Measurements from ENCODE around the gene FCN3.
"Not testable (repeated sequence)": the region's sequence is repeated elsewhere in the genome, so short reads cannot be mapped to it uniquely, and the experiment has no call there.

Gene FCN3

GRCh38 chr1:27399251-27400025, 24.8 kb upstream of the FCN3 start:
- no peak for DNase-seq (ENCODE audit: low read depth)

DNA sequence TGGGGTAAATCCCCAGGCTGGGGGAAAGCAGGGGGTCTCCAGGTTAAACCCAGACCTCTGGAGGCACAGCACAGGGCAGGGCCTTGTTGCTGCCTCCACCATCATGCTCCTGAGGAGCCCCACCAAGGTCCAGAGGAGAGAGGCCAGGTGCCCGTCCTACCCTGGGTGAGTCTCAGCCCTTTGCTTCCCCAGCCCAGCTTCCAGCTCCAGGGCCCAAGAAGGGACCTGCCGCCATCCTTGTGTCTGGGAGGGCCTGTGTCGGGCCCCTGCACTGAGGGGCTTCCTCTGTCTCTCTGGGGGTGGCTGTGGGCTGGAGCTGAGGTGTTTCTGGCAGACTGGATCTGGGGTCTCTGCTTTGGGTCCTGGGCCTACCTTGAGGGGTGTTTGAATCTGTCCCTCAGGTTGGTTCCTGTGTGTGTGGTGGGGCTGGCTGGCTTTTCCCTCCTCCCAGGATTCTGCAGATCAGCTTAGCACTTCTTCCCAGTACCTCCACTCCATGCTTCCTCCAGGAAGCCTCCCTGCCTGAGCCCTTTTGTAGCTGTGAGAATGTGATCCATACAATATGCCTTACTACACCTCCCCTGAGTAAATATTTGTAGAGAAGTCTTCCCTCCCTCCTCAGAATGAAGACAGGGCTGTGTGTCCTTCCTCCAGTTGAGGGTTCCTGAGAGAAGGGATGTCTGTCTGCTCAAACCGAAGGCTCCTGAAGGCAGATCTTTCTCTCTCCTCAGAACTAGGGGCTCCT, 24.0 kb upstream of the FCN3 start:
- DNase-seq (ENCODE audit: low read depth): no peak

DNA sequence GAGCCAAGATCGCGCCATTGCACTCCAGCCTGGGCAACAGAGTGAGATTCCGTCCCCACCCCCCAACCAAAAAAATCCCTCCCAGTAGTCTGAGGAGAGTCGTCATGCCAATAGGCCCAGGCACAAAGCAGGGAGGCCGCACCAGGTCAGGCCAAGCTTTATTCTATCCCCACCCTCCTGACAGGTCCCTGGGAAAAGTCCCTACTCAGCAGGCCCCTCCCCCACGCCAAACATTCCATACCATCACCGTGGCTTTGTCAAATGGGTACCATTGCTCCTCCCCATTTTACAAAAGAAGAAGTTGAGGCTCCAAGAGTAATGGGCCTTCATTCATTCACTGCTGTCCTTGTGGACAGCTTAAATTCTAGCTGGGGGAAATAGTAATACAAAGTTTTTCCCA, 23.1 kb upstream of the FCN3 start:
- no peak for DNase-seq (ENCODE audit: low read depth)

DNA sequence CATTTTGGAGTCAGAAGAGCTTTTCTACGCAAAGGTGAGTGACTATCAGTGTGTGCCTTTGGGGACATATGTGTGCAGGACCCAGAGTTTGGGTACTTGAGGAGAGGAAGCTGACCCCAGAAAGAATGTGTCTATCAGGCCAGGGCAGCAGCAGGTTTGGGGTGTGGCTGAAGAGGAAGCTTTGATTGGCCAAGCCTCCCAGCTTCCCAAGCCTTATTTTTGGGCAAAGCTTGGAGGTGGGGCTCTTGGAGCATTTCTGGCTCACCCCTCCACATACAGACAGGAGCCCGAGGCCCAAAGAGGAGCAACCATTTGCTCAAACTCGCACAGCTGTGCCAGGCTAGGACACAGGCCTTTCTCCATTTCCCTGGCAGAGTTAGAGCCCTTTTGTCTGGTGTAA, 22.5 kb upstream of the FCN3 start:
- no peak for DNase-seq (ENCODE audit: low read depth)

DNA sequence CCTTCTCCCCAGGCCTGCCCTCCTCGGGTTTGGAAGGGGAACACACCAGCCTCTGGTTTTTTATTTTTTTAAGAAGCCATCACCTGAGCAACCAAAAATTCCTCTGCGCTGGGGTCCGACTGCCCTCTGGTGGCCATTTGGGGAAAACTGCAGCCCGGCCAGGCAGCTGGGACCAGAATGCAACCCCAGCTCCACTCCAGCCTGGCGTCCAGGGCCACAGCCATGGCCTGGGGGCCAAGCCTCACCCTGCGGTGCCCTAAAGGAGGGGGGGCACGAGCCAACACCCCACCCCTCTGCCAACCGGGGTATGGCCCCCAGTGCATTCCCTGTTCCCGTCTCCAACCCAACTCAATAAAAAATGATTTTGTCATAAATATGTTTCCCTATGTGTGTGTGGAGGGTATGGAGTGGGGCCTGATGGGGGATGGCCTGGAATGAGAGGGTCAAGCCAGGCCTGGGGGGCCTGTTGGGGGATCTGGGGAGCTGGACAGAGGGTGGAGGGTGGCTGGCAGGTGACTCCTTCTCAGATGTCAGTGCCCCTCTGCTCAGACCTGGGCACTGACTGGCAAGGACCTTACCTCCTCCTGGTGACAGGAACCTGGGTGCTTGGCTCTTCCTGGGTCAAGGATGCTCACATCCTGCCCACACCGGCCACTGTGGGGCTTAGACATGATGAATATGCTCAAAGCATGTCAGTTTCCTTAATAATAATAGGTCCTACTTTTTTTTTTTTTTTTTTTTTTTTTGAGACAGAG, 21.0 kb upstream of the FCN3 start:
- peak; percentile 46 for DNase-seq (ENCODE audit: low read depth)

- no peak for DNase-seq (ENCODE audit: low read depth)
These were observed 20.3 kb upstream of the FCN3 start for GRCh38 chr1:27394925-27395324.

GRCh38 chr1:27394282-27394658, 19.6 kb upstream of the FCN3 start:
- DNase-seq (ENCODE audit: low read depth): no peak

GRCh38 chr1:27393641-27394281, 19.1 kb upstream of the FCN3 start:
- DNase-seq (ENCODE audit: low read depth): no peak

DNA sequence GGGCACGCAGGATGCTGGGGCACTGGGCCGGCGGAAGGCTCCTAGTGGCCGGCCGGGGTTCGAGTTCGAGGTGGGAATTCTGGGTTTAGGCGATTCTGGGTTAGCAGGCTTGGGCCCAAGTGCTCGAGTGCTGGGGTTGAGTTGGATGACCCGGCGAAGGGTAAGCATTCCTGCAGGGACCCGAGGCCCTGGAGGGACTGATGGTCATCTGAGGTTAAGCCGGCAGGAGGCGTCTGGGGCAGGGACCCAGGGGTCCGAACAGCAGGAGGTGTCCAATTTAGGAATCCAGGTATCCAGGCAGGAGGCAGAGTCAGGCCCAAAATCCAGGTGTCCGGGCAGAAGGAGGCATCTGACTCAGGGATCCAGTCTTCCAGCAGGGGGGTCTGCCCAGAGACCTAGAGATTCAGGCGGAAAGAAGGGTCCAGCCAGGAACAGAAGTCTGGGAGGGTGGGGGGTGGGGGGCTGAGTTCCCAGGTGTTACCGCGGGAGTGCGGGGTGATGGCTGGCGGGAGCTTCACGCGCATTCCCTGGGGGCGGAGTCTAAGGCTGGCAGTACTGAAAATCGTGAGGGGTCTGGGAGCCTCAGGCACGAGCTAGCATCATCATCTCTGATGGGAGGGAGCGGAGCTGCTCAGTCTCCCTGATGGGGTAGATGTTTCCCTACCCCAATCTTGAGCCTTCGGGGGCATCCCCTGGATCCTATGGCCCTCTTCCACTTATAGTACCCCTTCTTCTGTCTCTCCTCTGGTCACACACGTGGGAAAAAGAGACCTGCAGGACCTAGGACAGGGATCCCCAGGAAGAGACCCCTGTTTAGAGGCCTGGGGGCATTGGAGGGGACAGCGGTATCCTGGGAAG, 18.4 kb upstream of the FCN3 start:
- DNase-seq (ENCODE audit: low read depth): no peak

GRCh38 chr1:27392096-27392777, 17.6 kb upstream of the FCN3 start, which contains the start of gene GPR3:
Gene GPR3 (plus strand): TSS chr1:27392622. CDS start chr1:27393799, 1,177 bp downstream.
- peak; percentile 85 for DNase-seq (ENCODE audit: low read depth)

DNA sequence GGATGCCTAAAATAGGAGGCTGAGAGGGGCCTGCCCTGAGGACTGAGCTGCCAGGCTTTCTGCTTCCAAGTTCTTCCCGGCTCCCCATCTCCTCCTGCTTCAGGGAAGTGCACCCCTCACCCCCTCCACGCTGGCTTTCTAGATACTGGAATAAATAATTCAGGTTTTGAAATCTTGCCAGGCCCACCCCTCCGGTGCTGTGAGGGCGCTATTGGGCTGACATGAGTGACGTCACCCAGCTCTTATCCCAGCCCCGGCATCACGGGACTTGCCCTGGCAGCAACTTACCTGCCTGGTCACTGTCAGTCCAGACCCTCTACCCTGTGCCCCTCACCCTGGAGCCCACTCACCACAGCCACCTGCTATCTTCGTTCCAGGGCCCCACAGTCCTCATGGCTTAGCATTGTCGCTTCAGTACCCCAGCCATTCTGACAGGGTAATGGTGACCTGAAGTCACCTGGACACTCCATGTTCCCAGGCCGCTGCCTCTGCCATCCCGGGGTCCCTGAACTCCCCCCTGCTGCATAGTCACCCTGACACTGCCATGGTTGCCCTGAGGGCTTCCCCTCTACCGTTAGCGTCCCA, 17.0 kb upstream of the FCN3 start:
- no peak for DNase-seq (ENCODE audit: low read depth)

DNA sequence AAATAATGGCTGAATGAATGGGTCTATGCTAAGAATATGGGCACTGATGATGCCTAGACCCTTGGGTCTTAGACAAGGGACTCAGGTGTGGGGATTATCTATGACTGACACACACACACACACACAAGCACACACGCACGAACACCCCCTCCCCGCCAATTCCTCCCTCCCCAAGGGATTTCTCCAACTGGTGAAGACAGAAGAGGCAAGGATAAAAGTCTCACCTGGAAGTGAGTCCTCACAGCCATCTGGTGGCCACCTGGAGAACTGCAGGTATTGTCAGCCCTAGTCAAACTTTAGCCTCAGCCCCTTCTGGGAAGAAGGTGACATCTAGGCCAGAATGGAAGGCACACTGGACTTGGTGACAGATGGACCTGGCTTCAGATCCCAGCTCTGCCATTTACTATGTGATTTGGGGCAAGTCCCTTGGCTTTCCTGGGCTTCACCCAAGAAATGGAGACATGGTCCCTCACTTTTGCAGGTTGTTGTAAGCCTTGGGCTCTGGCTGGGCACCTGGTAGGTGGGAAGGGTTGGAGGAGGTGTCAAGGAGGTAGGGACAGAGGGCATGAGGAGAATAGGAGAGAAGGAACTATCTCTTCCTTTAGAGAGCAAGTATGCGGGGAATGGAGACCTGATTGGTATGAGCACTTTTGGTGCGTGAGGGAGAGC, 13.8 kb upstream of the FCN3 start:
- DNase-seq (ENCODE audit: low read depth): no peak

- not testable (repeated sequence) for DNase-seq (ENCODE audit: low read depth)
These were observed 10.2 kb upstream of the FCN3 start for GRCh38 chr1:27384797-27385196.

GRCh38 chr1:27383661-27384060, 9.0 kb upstream of the FCN3 start:
- DNase-seq (ENCODE audit: low read depth): no peak

DNA sequence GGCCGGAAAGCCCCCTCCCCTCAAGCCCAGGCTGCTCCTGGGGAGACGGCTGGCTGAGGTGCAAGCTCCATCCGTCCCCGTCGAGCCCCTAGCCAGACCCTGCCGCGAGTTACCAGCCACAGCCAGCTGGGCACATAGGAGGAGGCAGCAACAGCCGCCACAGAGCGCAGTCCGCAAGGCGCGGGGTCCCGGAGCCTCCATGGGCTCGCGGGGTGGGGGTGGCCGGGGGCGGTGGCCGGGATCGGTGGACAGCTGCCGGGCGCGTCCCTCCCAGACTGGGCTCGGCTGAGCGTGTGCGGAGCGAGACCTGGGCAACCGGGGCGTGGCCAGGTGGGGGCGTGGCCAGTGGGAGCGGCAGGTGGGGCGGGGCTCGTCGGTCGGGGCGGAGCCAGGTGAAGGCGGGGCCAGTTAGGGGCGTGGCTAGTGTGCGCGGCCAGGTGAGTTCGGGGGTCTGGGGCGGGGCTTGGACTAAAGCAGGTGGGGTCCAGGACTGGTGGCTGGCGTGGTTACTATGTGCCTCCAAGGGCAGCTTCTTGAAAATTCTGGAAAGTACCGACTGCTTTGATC, 8.5 kb upstream of the FCN3 start, which contains the start of gene CD164L2:
Gene CD164L2 (minus strand): TSS at position 295 of the 567 bp plus-strand sequence. CDS start 94 bp downstream, at position 201.
- no peak for DNase-seq (ENCODE audit: low read depth)

DNA sequence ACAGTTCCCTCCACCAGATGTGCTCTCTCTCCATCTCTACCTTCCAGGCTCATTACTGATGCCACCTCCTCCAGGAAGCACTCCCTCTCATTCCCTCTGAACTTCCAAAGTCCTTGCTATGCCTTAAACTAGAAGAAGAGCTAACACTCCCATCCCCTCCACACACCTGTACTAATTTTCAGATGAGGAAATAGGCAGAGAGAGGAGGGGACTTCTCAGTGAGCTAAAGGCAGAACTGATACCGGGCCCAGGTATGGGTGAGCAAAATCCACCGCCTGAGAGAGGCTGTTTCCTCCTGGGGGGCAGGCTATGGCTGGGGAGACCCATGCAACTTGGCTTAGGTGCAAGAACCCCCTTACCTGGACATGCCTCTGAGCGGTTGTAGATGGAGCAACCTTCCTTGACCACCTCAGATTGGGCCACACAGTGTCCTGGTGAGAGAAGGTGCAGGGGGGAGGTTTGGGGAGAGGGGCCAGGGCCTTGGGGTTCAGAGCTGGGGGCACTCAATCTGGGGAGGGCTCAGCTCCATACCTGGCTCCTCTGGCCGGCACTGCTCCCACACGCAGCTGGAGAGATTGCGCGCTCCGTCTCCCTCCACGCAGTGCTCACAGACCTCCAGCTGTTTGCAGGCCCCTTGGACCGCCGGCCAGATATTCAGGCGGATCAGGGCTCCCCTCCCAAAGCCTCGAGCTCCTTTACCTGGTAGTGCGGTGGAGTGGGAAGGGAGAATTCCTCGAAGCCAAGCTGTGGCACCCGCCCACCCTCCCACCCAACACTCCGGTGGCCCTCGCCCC, 7.5 kb upstream of the FCN3 start:
- no peak for DNase-seq (ENCODE audit: low read depth)

DNA sequence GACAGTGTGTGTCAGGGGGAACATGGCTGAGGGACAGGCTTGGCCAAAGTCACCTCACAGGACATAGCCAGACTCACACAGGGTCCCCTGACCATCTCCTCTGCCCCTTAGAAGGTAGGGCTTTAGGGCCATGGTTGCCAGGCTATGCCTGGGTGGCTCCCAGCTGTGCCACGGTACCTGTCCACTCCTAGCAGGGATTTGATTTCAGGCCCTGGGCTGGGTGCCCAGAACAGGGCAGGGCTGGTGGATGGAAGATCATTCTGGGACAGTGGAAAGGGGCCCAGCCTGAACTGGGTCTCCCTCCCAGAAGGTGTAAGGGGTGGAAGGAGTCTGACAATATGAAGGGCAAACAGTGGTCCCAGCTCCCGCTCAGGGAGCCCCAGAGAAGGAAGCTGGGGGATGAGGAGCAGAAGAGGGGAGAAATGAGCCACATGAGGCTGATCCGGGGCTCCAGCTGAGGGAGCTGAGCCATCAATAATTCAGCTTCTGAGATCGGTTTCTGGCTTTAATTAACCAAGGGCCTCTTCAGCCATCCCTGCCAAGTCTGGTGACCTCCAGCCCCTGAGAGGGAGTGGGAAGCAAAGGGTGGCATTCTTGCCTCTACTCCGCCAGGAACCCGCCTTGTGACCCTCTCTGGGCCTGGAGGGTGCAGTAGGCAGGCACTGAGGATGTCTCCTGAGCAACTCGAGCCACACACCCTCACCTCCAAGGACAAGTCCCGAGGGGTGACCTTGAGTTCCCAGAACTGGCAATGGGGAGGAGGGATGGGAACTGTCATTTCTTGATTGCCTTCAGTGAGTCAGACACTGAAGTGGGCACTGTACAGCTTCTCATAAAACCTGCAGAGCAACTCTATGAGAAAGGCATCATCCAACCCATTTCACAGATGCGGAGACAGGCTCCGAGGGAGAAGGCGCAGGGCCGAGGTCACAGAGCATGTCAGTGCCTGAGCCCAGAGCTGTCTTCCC, 6.4 kb upstream of the FCN3 start:
- no peak for DNase-seq (ENCODE audit: low read depth)

Data from fibroblast of gingiva (primary cell).